Measurements from ENCODE around the gene ST13. TPM values are rescaled to one million over a fixed set of nuclear protein-coding genes. Genes with fewer than 3 reads are reported as not detected.
"Not testable (repeated sequence)": the region's sequence is repeated elsewhere in the genome, so short reads cannot be mapped to it uniquely, and the experiment has no call there.

The ST13 gene
- total and polyA plus RNA-seq, 4 donors: 117 to 182 (median 174) TPM

GRCh38 chr22:40876907-40877306 is 20.5 kb upstream of the ST13 start:
- H3K4me1 ChIP-seq (ENCODE audit: control insufficient read depth in 1 of 2, insufficient read depth in 2 of 2, low read length in 2 of 2): no peaks in the 10 kb centered on the region
- no peaks in the 10 kb centered on the region for H3K27me3 ChIP-seq (ENCODE audit: control insufficient read depth in 1 of 2, insufficient read depth in 2 of 2, low read length in 1 of 2)
- H3K9me3 ChIP-seq (ENCODE audit: control insufficient read depth, low read length): no peaks in the 10 kb centered on the region
- 65 to 70% methylated on average over 1 of the region's 1 CpG for WGBS, 2 donors
- no peak overlapping the region for H3K27ac ChIP-seq (ENCODE audit: low read depth in 1 of 2, low read length in 2 of 2)
- H3K36me3 ChIP-seq (ENCODE audit: control insufficient read depth in 1 of 2, insufficient read depth in 2 of 2, low read length in 1 of 2): peaks cover 0 to 2% of the 10 kb centered on the region in 2 donors
- ATAC-seq (ENCODE audit: low FRiP score) (no peak), DNase-seq (no peak)
- no peak overlapping the region for H3K4me3 ChIP-seq (ENCODE audit: low read length in 2 of 2)
- intact Hi-C loops (cut with DNase I): no loop called here

DNA sequence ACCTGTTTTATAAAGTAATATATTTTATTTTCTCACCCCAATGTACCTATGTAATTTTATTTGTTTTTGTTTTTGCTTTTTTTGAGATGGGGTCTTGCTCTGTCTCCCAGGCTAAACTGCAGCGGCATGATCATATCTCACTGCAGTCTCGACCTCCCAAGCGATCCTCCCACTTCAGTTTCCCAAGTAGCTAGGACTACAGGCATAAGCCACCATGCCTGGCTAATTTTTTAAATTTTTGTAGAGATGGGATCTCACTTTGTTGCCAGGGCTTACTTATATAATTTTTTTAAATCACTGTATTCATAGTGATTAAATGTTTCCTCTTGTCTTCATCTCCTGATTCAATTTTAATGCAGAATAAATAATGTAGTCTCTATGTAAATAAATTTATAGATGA is 18.7 kb upstream of the ST13 start:
- H3K27ac ChIP-seq (ENCODE audit: low read depth in 1 of 2, low read length in 2 of 2): no peak overlapping the region
- WGBS, 2 donors: 95 to 96% methylated on average over 3 of the region's 3 CpGs
- DNase-seq: no peak
- peaks cover 0 to 2% of the 10 kb centered on the region in 2 donors for H3K36me3 ChIP-seq (ENCODE audit: control insufficient read depth in 1 of 2, insufficient read depth in 2 of 2, low read length in 1 of 2)
- no peaks in the 10 kb centered on the region for H3K9me3 ChIP-seq (ENCODE audit: control insufficient read depth, low read length)
- no peak overlapping the region for H3K4me3 ChIP-seq (ENCODE audit: low read length in 2 of 2)
- intact Hi-C loops (cut with DNase I): no loop called here
- no peaks in the 10 kb centered on the region for H3K27me3 ChIP-seq (ENCODE audit: control insufficient read depth in 1 of 2, insufficient read depth in 2 of 2, low read length in 1 of 2)
- no peak for ATAC-seq (ENCODE audit: low FRiP score)
- no peaks in the 10 kb centered on the region for H3K4me1 ChIP-seq (ENCODE audit: control insufficient read depth in 1 of 2, insufficient read depth in 2 of 2, low read length in 2 of 2)

DNA sequence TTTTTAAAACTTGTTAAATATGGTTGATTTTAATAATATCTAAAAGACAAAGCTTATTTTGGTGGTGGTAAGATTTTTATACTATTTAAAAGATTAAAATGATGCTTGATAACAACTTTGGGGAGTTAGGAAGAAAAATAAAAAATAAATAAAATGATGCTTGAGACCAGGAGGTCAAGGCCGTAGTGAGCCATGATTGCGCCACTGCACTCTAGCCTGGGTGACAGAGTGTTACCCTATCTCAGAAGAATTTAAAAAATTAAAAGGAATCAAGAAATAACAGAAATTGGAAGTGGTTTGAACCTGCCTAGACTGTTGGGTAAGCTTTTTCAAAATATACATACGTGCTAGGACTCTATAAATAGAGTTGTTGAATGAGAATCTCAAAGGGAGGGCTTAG is 17.6 kb upstream of the ST13 start:
- H3K27ac ChIP-seq (ENCODE audit: low read depth in 1 of 2, low read length in 2 of 2): no peak overlapping the region
- no peaks in the 10 kb centered on the region for H3K27me3 ChIP-seq (ENCODE audit: control insufficient read depth in 1 of 2, insufficient read depth in 2 of 2, low read length in 1 of 2)
- no peak for DNase-seq
- H3K36me3 ChIP-seq (ENCODE audit: control insufficient read depth in 1 of 2, insufficient read depth in 2 of 2, low read length in 1 of 2): peaks cover 0 to 2% of the 10 kb centered on the region in 2 donors
- intact Hi-C loops (cut with DNase I): no loop called here
- ATAC-seq (ENCODE audit: low FRiP score): no peak
- WGBS, 2 donors: 94 to 96% methylated on average over 3 of the region's 3 CpGs
- H3K4me1 ChIP-seq (ENCODE audit: control insufficient read depth in 1 of 2, insufficient read depth in 2 of 2, low read length in 2 of 2): no peaks in the 10 kb centered on the region
- no peak overlapping the region for H3K4me3 ChIP-seq (ENCODE audit: low read length in 2 of 2)
- H3K9me3 ChIP-seq (ENCODE audit: control insufficient read depth, low read length): no peaks in the 10 kb centered on the region

GRCh38 chr22:40868379-40868778 is 11.9 kb upstream of the ST13 start:
- H3K9me3 ChIP-seq (ENCODE audit: control insufficient read depth, low read length); ATAC-seq (ENCODE audit: low FRiP score): not testable (repeated sequence)
- WGBS, 2 donors: 90 to 93% methylated on average over 6 of the region's 6 CpGs

GRCh38 chr22:40867109-40867508 is 10.7 kb upstream of the ST13 start:
- H3K27me3 ChIP-seq (ENCODE audit: control insufficient read depth in 1 of 2, insufficient read depth in 2 of 2, low read length in 1 of 2): no peaks in the 10 kb centered on the region
- no peaks in the 10 kb centered on the region for H3K9me3 ChIP-seq (ENCODE audit: control insufficient read depth, low read length)
- H3K4me1 ChIP-seq (ENCODE audit: control insufficient read depth in 1 of 2, insufficient read depth in 2 of 2, low read length in 2 of 2): no peaks in the 10 kb centered on the region
- H3K27ac ChIP-seq (ENCODE audit: low read depth in 1 of 2, low read length in 2 of 2): no peak overlapping the region
- ATAC-seq (ENCODE audit: low FRiP score): no peak
- intact Hi-C loops (cut with DNase I): no loop called here
- H3K36me3 ChIP-seq (ENCODE audit: control insufficient read depth in 1 of 2, insufficient read depth in 2 of 2, low read length in 1 of 2): no peaks in the 10 kb centered on the region
- WGBS, 2 donors: 86 to 88% methylated on average over 2 of the region's 2 CpGs
- no peak for DNase-seq
- no peak overlapping the region for H3K4me3 ChIP-seq (ENCODE audit: low read length in 2 of 2)

More at GRCh38 chr22:40868379-40868778, 11.9 kb upstream of the ST13 start:
- DNase-seq; intact Hi-C loops (cut with DNase I); H3K27ac ChIP-seq (ENCODE audit: low read depth in 1 of 2, low read length in 2 of 2); H3K4me3 ChIP-seq (ENCODE audit: low read length in 2 of 2); H3K36me3 ChIP-seq (ENCODE audit: control insufficient read depth in 1 of 2, insufficient read depth in 2 of 2, low read length in 1 of 2); H3K4me1 ChIP-seq (ENCODE audit: control insufficient read depth in 1 of 2, insufficient read depth in 2 of 2, low read length in 2 of 2); H3K27me3 ChIP-seq (ENCODE audit: control insufficient read depth in 1 of 2, insufficient read depth in 2 of 2, low read length in 1 of 2): not testable (repeated sequence)

GRCh38 chr22:40862537-40862936 is 6.1 kb upstream of the ST13 start:
- no peak for ATAC-seq (ENCODE audit: low FRiP score)
- H3K27ac ChIP-seq (ENCODE audit: low read depth in 1 of 2, low read length in 2 of 2): no peak overlapping the region

GRCh38 chr22:40862013-40862412 is 5.6 kb upstream of the ST13 start, which contains the start of gene DNAJB7:
TSS of gene DNAJB7 (minus strand) at chr22:40862113. CDS start at chr22:40861994, 119 bp downstream.
- ATAC-seq (ENCODE audit: low FRiP score): no peak
- 87 to 93% methylated on average over 3 of the region's 3 CpGs for WGBS, 2 donors
- Histone ChIP-seq H3K36me3 (ENCODE audit: control insufficient read depth in 1 of 2, insufficient read depth in 2 of 2, low read length in 1 of 2) (no peaks in the 10 kb centered on the region), H3K4me1 (ENCODE audit: control insufficient read depth in 1 of 2, insufficient read depth in 2 of 2, low read length in 2 of 2) (peaks cover 0 to 1% of the 10 kb centered on the region in 2 donors), H3K27me3 (ENCODE audit: control insufficient read depth in 1 of 2, insufficient read depth in 2 of 2, low read length in 1 of 2) (no peaks in the 10 kb centered on the region), H3K9me3 (ENCODE audit: control insufficient read depth, low read length) (no peaks in the 10 kb centered on the region), H3K4me3 (ENCODE audit: low read length in 2 of 2) (no peak within 1 kb of the TSS), H3K27ac (ENCODE audit: low read depth in 1 of 2, low read length in 2 of 2) (no peak within 1 kb of the TSS)
- intact Hi-C loops (cut with DNase I): no loop called here
- DNase-seq: no peak

More at GRCh38 chr22:40862537-40862936, 6.1 kb upstream of the ST13 start:
- no peak for DNase-seq
- intact Hi-C loops (cut with DNase I): no loop called here
- WGBS, 2 donors: 91 to 94% methylated on average over 2 of the region's 2 CpGs
- peaks cover 0 to 1% of the 10 kb centered on the region in 2 donors for H3K4me1 ChIP-seq (ENCODE audit: control insufficient read depth in 1 of 2, insufficient read depth in 2 of 2, low read length in 2 of 2)
- no peaks in the 10 kb centered on the region for H3K9me3 ChIP-seq (ENCODE audit: control insufficient read depth, low read length)
- H3K36me3 ChIP-seq (ENCODE audit: control insufficient read depth in 1 of 2, insufficient read depth in 2 of 2, low read length in 1 of 2): no peaks in the 10 kb centered on the region
- no peak overlapping the region for H3K4me3 ChIP-seq (ENCODE audit: low read length in 2 of 2)
- H3K27me3 ChIP-seq (ENCODE audit: control insufficient read depth in 1 of 2, insufficient read depth in 2 of 2, low read length in 1 of 2): no peaks in the 10 kb centered on the region

DNA sequence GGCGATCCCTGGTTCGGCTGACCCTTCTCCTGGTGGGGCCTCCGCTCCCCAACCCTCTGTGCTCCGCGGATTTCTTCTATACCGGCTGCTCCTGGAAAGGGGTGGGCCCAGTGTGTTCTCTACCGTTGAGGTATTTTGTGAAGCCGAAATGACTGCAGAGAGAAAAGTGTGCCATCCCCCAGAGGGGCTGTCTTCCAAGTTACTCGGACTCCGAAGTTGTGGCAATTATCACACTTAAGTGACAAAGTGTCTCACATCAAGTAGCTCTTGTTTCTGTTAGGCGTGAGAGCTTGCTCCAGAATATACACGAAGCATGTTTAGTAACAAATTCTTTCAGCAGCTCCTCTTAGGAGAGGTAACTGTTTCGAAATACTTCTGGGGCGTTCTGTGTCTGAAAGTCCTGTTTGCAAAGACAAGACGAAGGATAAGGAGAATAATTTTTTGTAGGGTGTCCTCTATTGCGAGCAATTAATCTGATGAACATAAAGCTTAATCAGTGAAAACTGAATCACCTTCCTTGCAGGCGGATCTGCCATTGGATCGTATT is 943 bp upstream of the ST13 start:
- no peak for DNase-seq
- Histone ChIP-seq H3K27me3 (ENCODE audit: control insufficient read depth in 1 of 2, insufficient read depth in 2 of 2, low read length in 1 of 2) (no peaks in the 10 kb centered on the region), H3K9me3 (ENCODE audit: control insufficient read depth, low read length) (no peaks in the 10 kb centered on the region), H3K4me1 (ENCODE audit: control insufficient read depth in 1 of 2, insufficient read depth in 2 of 2, low read length in 2 of 2) (peaks cover 0 to 3% of the 10 kb centered on the region in 2 donors), H3K4me3 (ENCODE audit: low read length in 2 of 2) (peak overlapping the region; percentile 59 to 83), H3K27ac (ENCODE audit: low read depth in 1 of 2, low read length in 2 of 2) (peak overlapping the region in 1 of 2 donors; percentile 71), H3K36me3 (ENCODE audit: control insufficient read depth in 1 of 2, insufficient read depth in 2 of 2, low read length in 1 of 2) (no peaks in the 10 kb centered on the region)
- intact Hi-C loops (cut with DNase I): no loop called here
- 2 to 4% methylated on average over 18 of the region's 18 CpGs for WGBS, 2 donors
- ATAC-seq (ENCODE audit: low FRiP score): no peak

DNA sequence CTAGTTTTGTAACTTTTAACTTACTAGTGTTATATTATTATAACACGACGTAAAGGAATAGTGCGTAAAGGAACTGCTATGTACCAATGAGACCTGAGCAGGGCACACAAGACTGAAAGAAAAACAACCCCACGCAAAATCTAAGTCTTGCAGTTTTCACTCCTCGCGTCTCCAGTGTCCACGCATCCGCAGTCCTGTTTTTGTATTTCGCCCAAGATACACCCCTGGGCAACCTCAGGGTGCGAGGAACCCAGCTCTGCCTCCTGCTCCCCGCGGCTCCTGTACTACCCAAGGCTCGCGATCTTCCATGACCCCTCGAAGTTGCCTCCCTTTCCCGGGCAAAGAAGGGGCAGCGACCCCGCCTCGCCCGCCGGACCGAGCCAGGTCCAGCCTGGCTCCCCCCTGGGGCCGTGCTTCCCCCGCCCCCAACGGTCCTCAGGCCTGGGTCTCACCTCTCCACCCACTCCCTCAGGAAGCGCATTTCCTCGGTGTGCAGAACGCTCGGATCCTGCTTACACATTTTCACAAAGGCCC is 393 bp downstream of the ST13 start:
- WGBS, 2 donors: 0% methylated on average over 26 to 29 of the region's 29 CpGs
- no peaks in the 10 kb centered on the region for H3K36me3 ChIP-seq (ENCODE audit: control insufficient read depth in 1 of 2, insufficient read depth in 2 of 2, low read length in 1 of 2)
- peak overlapping the region; percentile 29 to 84 for H3K27ac ChIP-seq (ENCODE audit: low read depth in 1 of 2, low read length in 2 of 2)
- no peaks in the 10 kb centered on the region for H3K27me3 ChIP-seq (ENCODE audit: control insufficient read depth in 1 of 2, insufficient read depth in 2 of 2, low read length in 1 of 2)
- DNase-seq: peak; percentile 65 to 82
- H3K9me3 ChIP-seq (ENCODE audit: control insufficient read depth, low read length): no peaks in the 10 kb centered on the region
- intact Hi-C loops (cut with DNase I): no loop called here
- peaks cover 0 to 3% of the 10 kb centered on the region in 2 donors for H3K4me1 ChIP-seq (ENCODE audit: control insufficient read depth in 1 of 2, insufficient read depth in 2 of 2, low read length in 2 of 2)
- H3K4me3 ChIP-seq (ENCODE audit: low read length in 2 of 2): peak overlapping the region; percentile 29 to 66
- peak; percentile 49 for ATAC-seq (ENCODE audit: low FRiP score)
